ENCODE measurements around the gene HEG1. TPM values are rescaled to one million over a fixed set of nuclear protein-coding genes. Genes with fewer than 3 reads are reported as not detected.

Gene HEG1
- total and polyA plus RNA-seq, 9 donors, result 12.2 to 64.7 (median 35.6) TPM

- Histone ChIP-seq H3K27me3 (no peaks in the 10 kb centered on the region), H3K27ac (peak overlapping the region in 1 of 2 donors; percentile 95), H3K4me3 (peak overlapping the region; percentile 84), H3K4me1 (ENCODE audit: insufficient read depth) (peaks cover 17% of the 10 kb centered on the region), H3K36me3 (no peaks in the 10 kb centered on the region), H3K9me3 (no peaks in the 10 kb centered on the region)
- WGBS, 3 donors, result 10 to 20% (median 19%) methylated on average over 7 of the region's 7 CpGs
- no peak for DNase-seq
- intact Hi-C loops (cut with DNase I), result loop anchor here in 1 of 4 donors (10.0 kb wide), 1 partner anchor 91 kb away; no protein-coding TSS in a partner anchor
- no peak for TF ChIP-seq CTCF (IDR thresholded peaks at IDR 0.05)
- TF ChIP-seq POLR2A (IDR thresholded peaks at IDR 0.05), result no peak
- TF ChIP-seq EP300 (IDR thresholded peaks at IDR 0.05), result no peak
Observed at GRCh38 chr3:125054062-125054448, 1.7 kb downstream of the HEG1 start.

- WGBS, 3 donors, result 83 to 93% (median 88%) methylated on average over 2 of the region's 2 CpGs
- no peak for DNase-seq
- Histone ChIP-seq H3K4me1 (ENCODE audit: insufficient read depth) (peaks cover 17% of the 10 kb centered on the region), H3K27ac (peak overlapping the region in 1 of 2 donors; percentile 95), H3K27me3 (no peaks in the 10 kb centered on the region), H3K4me3 (no peak overlapping the region), H3K9me3 (no peaks in the 10 kb centered on the region), H3K36me3 (no peaks in the 10 kb centered on the region)
- intact Hi-C loops (cut with DNase I), result loop anchor here in 1 of 4 donors (10.0 kb wide), 1 partner anchor 91 kb away; no protein-coding TSS in a partner anchor
- no peak for TF ChIP-seq POLR2A (IDR thresholded peaks at IDR 0.05)
- TF ChIP-seq EP300 (IDR thresholded peaks at IDR 0.05), result no peak
- TF ChIP-seq CTCF (IDR thresholded peaks at IDR 0.05), result no peak
Observed at GRCh38 chr3:125053304-125053699, 2.5 kb downstream of the HEG1 start.

GRCh38 chr3:125052624-125053303 is 3.0 kb downstream of the HEG1 start:
- TF ChIP-seq POLR2A (IDR thresholded peaks at IDR 0.05), result no peak
- no peak for TF ChIP-seq CTCF (IDR thresholded peaks at IDR 0.05)
- TF ChIP-seq EP300 (IDR thresholded peaks at IDR 0.05), result no peak
- Histone ChIP-seq H3K27me3 (no peaks in the 10 kb centered on the region), H3K36me3 (no peaks in the 10 kb centered on the region), H3K27ac (peak overlapping the region in 1 of 2 donors; percentile 95), H3K9me3 (no peaks in the 10 kb centered on the region), H3K4me3 (no peak overlapping the region), H3K4me1 (ENCODE audit: insufficient read depth) (peaks cover 17% of the 10 kb centered on the region)
- intact Hi-C loops (cut with DNase I), result loop anchor here in 1 of 4 donors (10.0 kb wide), 1 partner anchor 92 kb away; no protein-coding TSS in a partner anchor
- DNase-seq, result no peak
- 18 to 28% (median 22%) methylated on average over 8 of the region's 8 CpGs for WGBS, 3 donors

GRCh38 chr3:125051715-125052581 is 3.8 kb downstream of the HEG1 start:
- intact Hi-C loops (cut with DNase I), result loop anchor here in 1 of 4 donors (10.0 kb wide), 1 partner anchor 93 kb away; no protein-coding TSS in a partner anchor
- H3K9me3 ChIP-seq, result no peaks in the 10 kb centered on the region
- peak overlapping the region; percentile 3 for H3K4me3 ChIP-seq
- TF ChIP-seq POLR2A (IDR thresholded peaks at IDR 0.05), result no peak
- TF ChIP-seq EP300 (IDR thresholded peaks at IDR 0.05), result no peak
- 3 to 7% (median 4%) methylated on average over 14 of the region's 14 CpGs for WGBS, 3 donors
- no peaks in the 10 kb centered on the region for H3K36me3 ChIP-seq
- DNase-seq, result peak; percentile 41 to 65 (median 47)
- peak overlapping the region in 1 of 2 donors; percentile 95 for H3K27ac ChIP-seq
- no peaks in the 10 kb centered on the region for H3K27me3 ChIP-seq
- peaks cover 17% of the 10 kb centered on the region for H3K4me1 ChIP-seq (ENCODE audit: insufficient read depth)
